GM21619 (cell line): ENCODE measurements around the gene LCNL1.
"Not testable (repeated sequence)": the region's sequence is repeated elsewhere in the genome, so short reads cannot be mapped to it uniquely, and the experiment has no call there.

Experiments
- ATAC-seq: cut with Tn5 transposase; IDR thresholded peaks from one replicate; pipeline ENCODE4 v1.9.1; 2021; ENCODE audit not compliant: unreplicated experiment

The LCNL1 gene

GRCh38 chr9:136991993-136992818 lies 9.4 kb downstream of the LCNL1 start, which contains the start of gene PAXX:
PAXX (plus strand) TSS chr9:136992422; CDS start chr9:136992444, 22 bp downstream.
- ATAC-seq, result peak; percentile 77

- no peak for ATAC-seq
Observed at GRCh38 chr9:136992819-136993369, 10.1 kb downstream of the LCNL1 start.

- no peak for ATAC-seq
Observed at GRCh38 chr9:136994180-136994887, 11.5 kb downstream of the LCNL1 start.

GRCh38 chr9:136994888-136995230 lies 12.1 kb downstream of the LCNL1 start:
- ATAC-seq, result no peak

GRCh38 chr9:136995362-136995761 lies 12.6 kb downstream of the LCNL1 start:
- no peak for ATAC-seq

GRCh38 chr9:136995772-136996311 lies 13.0 kb downstream of the LCNL1 start:
- ATAC-seq, result no peak

- no peak for ATAC-seq
Observed at GRCh38 chr9:136996361-136997292, 13.8 kb downstream of the LCNL1 start, which contains the start of gene CLIC3. CLIC3 (minus strand) TSS chr9:136996568; CDS start chr9:136996543, 25 bp downstream.

GRCh38 chr9:136997371-136997770 lies 14.6 kb downstream of the LCNL1 start:
- ATAC-seq, result no peak

GRCh38 chr9:136997830-136998234 lies 15.0 kb downstream of the LCNL1 start:
- no peak for ATAC-seq

GRCh38 chr9:137000177-137000930 lies 17.6 kb downstream of the LCNL1 start:
- peak; percentile 77 for ATAC-seq

GRCh38 chr9:137001857-137002645 lies 19.3 kb downstream of the LCNL1 start:
- ATAC-seq, result no peak

- ATAC-seq, result no peak
Observed at GRCh38 chr9:137002646-137003041, 19.9 kb downstream of the LCNL1 start.

- not testable (repeated sequence) for ATAC-seq
Observed at GRCh38 chr9:137004285-137004684, 21.5 kb downstream of the LCNL1 start.

- no peak for ATAC-seq
Observed at GRCh38 chr9:137006116-137007003, 23.6 kb downstream of the LCNL1 start.

GRCh38 chr9:137007108-137007815 lies 24.5 kb downstream of the LCNL1 start:
- no peak for ATAC-seq

GRCh38 chr9:137007816-137008270 lies 25.1 kb downstream of the LCNL1 start:
- ATAC-seq, result no peak

GRCh38 chr9:137008312-137008711 lies 25.5 kb downstream of the LCNL1 start:
- ATAC-seq, result no peak
